SU-DHL-6 (cell line): ENCODE results near the gene SPOCK1.

Experiments
- H2AFZ ChIP-seq: fragments of 200-600 bp; sonication (generic); 2 replicates; pipeline ENCODE4 v1.6.1; 2014; ENCODE audit warnings: low read depth, mild to moderate bottlenecking, moderate library complexity, mixed read lengths, antibody characterized with exemption, low read length; ENCODE audit not compliant: severe bottlenecking
- H3F3A ChIP-seq: fragments of 200-600 bp; shearing (Covaris generic); 2 replicates; pipeline ENCODE4 v1.6.0; 2016; ENCODE audit warnings: antibody characterized with exemption, mild to moderate bottlenecking; ENCODE audit not compliant: insufficient read depth
- H3K27ac ChIP-seq: fragments of 200-600 bp; sonication (generic); 2 replicates; pipeline ENCODE4 v1.5.1; 2016; ENCODE audit warnings: low read depth, mild to moderate bottlenecking, low read length, moderate library complexity, mixed read lengths
- H3K27me3 ChIP-seq: fragments of 200-600 bp; sonication (generic), shearing (Covaris generic); 2 replicates; pipeline ENCODE4 v1.6.0; 2014; ENCODE audit warnings: mild to moderate bottlenecking, low read length
- H3K36me3 ChIP-seq: fragments of 200-600 bp; sonication (generic); 2 replicates; pipeline ENCODE4 v1.6.1; 2014; ENCODE audit warnings: mild to moderate bottlenecking, low read length, mixed read lengths
- H3K4me2 ChIP-seq: fragments of 300-600, 200-600 bp; shearing (Covaris generic), sonication (generic); 2 replicates; pipeline ENCODE4 v1.6.0; 2014; ENCODE audit warnings: low read length, low read depth, mild to moderate bottlenecking; ENCODE audit not compliant: poor library complexity, severe bottlenecking
- H3K4me3 ChIP-seq: fragments of 200-600 bp; sonication (generic); 2 replicates; pipeline ENCODE4 v1.5.1; 2014; ENCODE audit warnings: antibody characterized with exemption, low read length, mild to moderate bottlenecking, mixed read lengths; ENCODE audit not compliant: insufficient read depth, poor library complexity, severe bottlenecking
- H3K79me2 ChIP-seq: fragments of 200-600 bp; sonication (generic); 2 replicates; pipeline ENCODE4 v1.6.1; 2014; ENCODE audit warnings: mild to moderate bottlenecking, low read length, moderate library complexity; ENCODE audit not compliant: insufficient read depth
- H3K9ac ChIP-seq: fragments of 200-600 bp; sonication (generic); 2 replicates; pipeline ENCODE4 v1.7.0; 2014; ENCODE audit warnings: mild to moderate bottlenecking, low read length
- H3K9me2 ChIP-seq: fragments of 200-600 bp; sonication (generic); replicated peaks from 2 replicates; pipeline ENCODE4 v1.6.1; 2014; ENCODE audit warnings: low read length; ENCODE audit not compliant: insufficient read depth
- H3K9me3 ChIP-seq: fragments of 200-600 bp; sonication (generic); 2 replicates; pipeline ENCODE4 v1.6.1; 2014; ENCODE audit warnings: low read length, mixed read lengths; ENCODE audit not compliant: insufficient read depth
- H4K20me1 ChIP-seq: fragments of 200-600 bp; sonication (generic); 2 replicates; pipeline ENCODE4 v1.6.1; 2014; ENCODE audit warnings: low read depth, mild to moderate bottlenecking, antibody characterized with exemption, low read length, moderate library complexity, mixed read lengths
- EZH2phosphoT487 ChIP-seq: fragments of 200-600 bp; sonication (generic), shearing (Covaris generic); conservative IDR thresholded peaks from 2 replicates; pipeline ENCODE4 v1.6.1; 2018; ENCODE audit warnings: mild to moderate bottlenecking, antibody characterized with exemption, low read length, moderate library complexity, mixed read lengths
- TF ChIP-seq, protein P1 (sequence below): fragments of 200-600 bp; sonication (generic); IDR thresholded peaks from one replicate; pipeline ENCODE4 v1.5.1; 2017; ENCODE audit warnings: antibody characterized with exemption, mild to moderate bottlenecking, low read length, moderate library complexity; ENCODE audit not compliant: insufficient read depth, poor library complexity, severe bottlenecking

Gene SPOCK1

DNA sequence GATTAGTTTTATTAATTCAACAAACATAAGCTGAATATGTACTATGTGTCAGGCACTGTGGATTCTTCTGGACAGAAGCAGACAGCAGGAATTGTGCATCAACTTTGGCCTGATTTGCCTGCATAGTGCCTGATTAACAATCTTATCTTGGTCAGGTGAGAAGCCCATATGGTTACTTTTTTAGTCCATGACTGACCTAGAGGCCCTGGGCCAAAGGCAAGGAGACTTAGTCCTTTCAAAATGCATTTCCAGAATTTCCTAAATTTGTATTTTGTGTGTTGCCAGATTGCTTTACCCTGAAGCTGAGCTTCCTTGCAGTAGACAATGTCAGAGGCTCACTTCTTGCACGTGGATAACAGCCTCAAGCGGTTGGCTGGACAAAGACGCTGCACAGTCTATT lies 286.7 kb downstream of the SPOCK1 start:
- Histone ChIP-seq H3F3A (no peaks in the 10 kb centered on the region), H3K4me3 (no peak overlapping the region), H3K9ac (no peak overlapping the region), H4K20me1 (no peaks in the 10 kb centered on the region), H3K9me2 (no peaks in the 10 kb centered on the region), H3K9me3 (no peaks in the 10 kb centered on the region), H3K27me3 (no peaks in the 10 kb centered on the region), H3K36me3 (no peaks in the 10 kb centered on the region), H3K79me2 (no peaks in the 10 kb centered on the region), H3K27ac (no peak overlapping the region), H3K4me2 (no peak overlapping the region), H2AFZ (no peak overlapping the region)
- no peak for TF ChIP-seq EZH2phosphoT487
- TF ChIP-seq, protein P1, sequence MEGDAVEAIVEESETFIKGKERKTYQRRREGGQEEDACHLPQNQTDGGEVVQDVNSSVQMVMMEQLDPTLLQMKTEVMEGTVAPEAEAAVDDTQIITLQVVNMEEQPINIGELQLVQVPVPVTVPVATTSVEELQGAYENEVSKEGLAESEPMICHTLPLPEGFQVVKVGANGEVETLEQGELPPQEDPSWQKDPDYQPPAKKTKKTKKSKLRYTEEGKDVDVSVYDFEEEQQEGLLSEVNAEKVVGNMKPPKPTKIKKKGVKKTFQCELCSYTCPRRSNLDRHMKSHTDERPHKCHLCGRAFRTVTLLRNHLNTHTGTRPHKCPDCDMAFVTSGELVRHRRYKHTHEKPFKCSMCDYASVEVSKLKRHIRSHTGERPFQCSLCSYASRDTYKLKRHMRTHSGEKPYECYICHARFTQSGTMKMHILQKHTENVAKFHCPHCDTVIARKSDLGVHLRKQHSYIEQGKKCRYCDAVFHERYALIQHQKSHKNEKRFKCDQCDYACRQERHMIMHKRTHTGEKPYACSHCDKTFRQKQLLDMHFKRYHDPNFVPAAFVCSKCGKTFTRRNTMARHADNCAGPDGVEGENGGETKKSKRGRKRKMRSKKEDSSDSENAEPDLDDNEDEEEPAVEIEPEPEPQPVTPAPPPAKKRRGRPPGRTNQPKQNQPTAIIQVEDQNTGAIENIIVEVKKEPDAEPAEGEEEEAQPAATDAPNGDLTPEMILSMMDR, result no peak

DNA sequence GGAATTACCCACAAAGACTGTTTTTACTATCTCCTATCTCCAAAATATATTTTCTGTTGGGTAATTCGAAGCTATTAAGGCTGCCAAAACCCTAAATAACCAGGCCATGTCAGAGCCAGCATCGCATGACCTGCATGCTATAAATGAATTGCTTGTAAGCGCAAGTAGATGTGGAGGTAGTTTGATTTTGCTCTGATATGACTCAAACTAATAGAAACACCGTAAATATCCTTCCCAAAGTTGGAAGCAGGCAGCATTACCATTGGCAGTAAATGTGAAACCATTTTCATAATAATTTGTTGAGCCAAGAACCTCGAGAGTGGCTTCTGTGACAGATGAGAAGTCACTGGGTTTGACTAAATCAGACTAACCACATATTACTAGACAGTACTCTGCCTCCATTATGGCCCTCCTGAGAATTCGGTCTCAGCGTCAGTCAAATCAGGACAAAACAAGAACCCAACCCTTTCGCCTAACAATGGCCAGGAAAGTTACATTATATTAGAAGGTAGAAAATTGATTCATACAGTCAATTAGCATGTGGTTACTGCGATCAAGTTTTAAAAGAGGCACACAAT lies 289.8 kb downstream of the SPOCK1 start:
- Histone ChIP-seq H3K9me3 (no peaks in the 10 kb centered on the region), H3K36me3 (no peaks in the 10 kb centered on the region), H3F3A (no peaks in the 10 kb centered on the region), H2AFZ (no peak overlapping the region), H3K27ac (no peak overlapping the region), H3K4me2 (no peak overlapping the region), H3K27me3 (no peaks in the 10 kb centered on the region), H3K4me3 (no peak overlapping the region), H3K9ac (no peak overlapping the region), H3K9me2 (no peaks in the 10 kb centered on the region), H4K20me1 (no peaks in the 10 kb centered on the region), H3K79me2 (no peaks in the 10 kb centered on the region)
- TF ChIP-seq, protein P1, result no peak
- TF ChIP-seq EZH2phosphoT487, result no peak

DNA sequence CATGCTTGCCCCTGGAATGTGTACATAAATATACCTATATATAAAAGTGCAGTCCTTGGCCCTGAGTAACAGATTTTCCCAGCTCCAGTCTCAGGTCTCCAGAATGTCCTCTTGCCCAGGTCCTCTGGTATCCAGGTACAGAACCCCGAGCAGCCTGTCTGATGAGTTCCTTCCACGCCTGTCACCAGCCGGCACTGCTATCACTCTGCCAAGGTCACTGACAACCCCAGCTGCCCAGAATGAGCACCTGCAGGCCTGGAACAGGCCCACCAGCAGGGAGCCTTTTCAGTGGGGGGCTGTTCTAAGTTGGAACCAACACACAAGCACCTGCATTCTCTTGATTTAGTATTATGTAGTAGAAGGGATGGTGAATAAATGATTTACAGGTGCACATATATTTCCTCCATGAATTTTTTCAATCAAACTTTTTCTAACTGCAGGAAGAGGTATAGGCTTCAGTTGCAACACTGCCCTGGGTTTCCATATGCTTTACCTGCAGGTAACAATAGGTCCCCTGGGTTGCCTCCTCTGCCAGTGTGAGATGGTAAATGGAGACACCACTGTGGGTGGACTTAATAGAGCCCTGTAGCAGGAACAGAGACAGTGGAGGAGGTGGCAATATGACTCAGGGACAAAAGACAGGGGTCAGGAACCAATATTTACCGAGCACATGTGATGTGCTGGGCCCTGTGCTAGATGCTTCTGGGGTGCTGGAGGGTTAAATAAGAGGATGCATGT lies 291.9 kb downstream of the SPOCK1 start:
- no peaks in the 10 kb centered on the region for H3K9me2 ChIP-seq
- H3K9ac ChIP-seq, result no peak overlapping the region
- no peak overlapping the region for H3K27ac ChIP-seq
- no peak overlapping the region for H3K4me3 ChIP-seq
- no peak for TF ChIP-seq EZH2phosphoT487
- no peaks in the 10 kb centered on the region for H3K79me2 ChIP-seq
- no peaks in the 10 kb centered on the region for H4K20me1 ChIP-seq
- no peaks in the 10 kb centered on the region for H3K9me3 ChIP-seq
- H2AFZ ChIP-seq, result no peak overlapping the region
- H3F3A ChIP-seq, result no peaks in the 10 kb centered on the region
- H3K36me3 ChIP-seq, result no peaks in the 10 kb centered on the region
- no peak overlapping the region for H3K4me2 ChIP-seq
- no peaks in the 10 kb centered on the region for H3K27me3 ChIP-seq
